Heart left ventricle (tissue), 13 donors: ENCODE measurements around the gene FOXP1.

Experiments
- CTCF ChIP-seq, 12 donors: fragments of 200-600 bp; sonication (generic) in 4 of 12; IDR thresholded peaks; one replicate each; pipeline versions ENCODE4 v1.5.0 to v1.8.0; 2018 to 2022; ENCODE audit warnings: antibody characterized with exemption in 12 of 12, mild to moderate bottlenecking in 5 of 12
- POLR2A ChIP-seq, 2 donors: fragments of 450-650 bp; IDR thresholded peaks; one replicate each; pipeline ENCODE4 v1.6.1; 2017; ENCODE audit warnings: antibody characterized with exemption in 2 of 2, mild to moderate bottlenecking in 2 of 2, moderate library complexity in 2 of 2
- donor health status: ischemic (EF 13 %, LVEDD 7.1; RV severe dilation, severe dysfunction).
- donor health status: DM: no; HTN: yes; CAD: no.
- donor health status: DM: no; HTN: no; CAD: no.
- donor health status: ischemic (EF 25% LVEDD 6.9; RV normal size, moderate dysfunction).
- donor health status: ischemic (EF 25% LVEDD 5.7; RV mildly dilated, moderate dysfunction).
- donor health status: ischemic (EF 35%, LVEDD 5.7; RV mildly dilated, moderate dysfunction).
- donor health status: nonischemic (EF 11% LVEDD 7.7; RV severe dilation, severe dysfunction).
- donor health status: DM: yes; HTN: yes; CAD: no.
- donor health status: PGD.
- donor health status: ischemic (EF 29% LVEDD 5.4; RV normal size, mild dysfunction).
- donor health status: nonischemic (EF 23%, LVEDD 6.1; RV moderate dilation, normal function).

- TF ChIP-seq CTCF (IDR thresholded peaks at IDR 0.05) (no peak), POLR2A (IDR thresholded peaks at IDR 0.05) (no peak)
These were observed 194.3 kb downstream of the FOXP1 start for GRCh38 chr3:71389191-71389590.
